ENCODE data around the gene RPS24.

Gene RPS24

DNA sequence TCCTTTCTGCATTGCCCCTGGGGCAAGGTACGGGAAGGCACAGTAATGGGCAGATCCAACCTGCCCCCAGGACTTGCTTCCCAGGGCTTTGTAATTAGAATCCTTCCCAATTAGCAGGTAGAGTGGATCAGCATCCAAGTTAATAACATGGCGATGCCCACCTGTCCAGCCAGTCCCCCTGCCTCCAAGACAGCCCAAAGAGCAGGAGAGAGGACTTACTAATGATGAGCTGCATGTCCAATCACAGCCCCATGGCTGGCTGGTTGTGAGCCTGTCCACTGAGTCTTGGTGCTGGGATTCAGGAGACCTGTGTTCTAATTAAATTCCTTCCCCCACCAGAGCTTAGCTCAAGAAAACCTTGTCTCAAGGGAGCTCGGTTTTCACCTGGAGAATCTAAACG, 49.0 kb downstream of the RPS24 start:
- no peaks in the 10 kb centered on the region for H3F3A ChIP-seq (ENCODE audit: insufficient read depth)
- H3K4me2 ChIP-seq (ENCODE audit: low read depth, low read length, poor library complexity, severe bottlenecking) = no peak overlapping the region
- no peak for TF ChIP-seq EZH2phosphoT487 (conservative IDR thresholded peaks at IDR 0.05; ENCODE audit: low read length)
- TF ChIP-seq, protein P1, sequence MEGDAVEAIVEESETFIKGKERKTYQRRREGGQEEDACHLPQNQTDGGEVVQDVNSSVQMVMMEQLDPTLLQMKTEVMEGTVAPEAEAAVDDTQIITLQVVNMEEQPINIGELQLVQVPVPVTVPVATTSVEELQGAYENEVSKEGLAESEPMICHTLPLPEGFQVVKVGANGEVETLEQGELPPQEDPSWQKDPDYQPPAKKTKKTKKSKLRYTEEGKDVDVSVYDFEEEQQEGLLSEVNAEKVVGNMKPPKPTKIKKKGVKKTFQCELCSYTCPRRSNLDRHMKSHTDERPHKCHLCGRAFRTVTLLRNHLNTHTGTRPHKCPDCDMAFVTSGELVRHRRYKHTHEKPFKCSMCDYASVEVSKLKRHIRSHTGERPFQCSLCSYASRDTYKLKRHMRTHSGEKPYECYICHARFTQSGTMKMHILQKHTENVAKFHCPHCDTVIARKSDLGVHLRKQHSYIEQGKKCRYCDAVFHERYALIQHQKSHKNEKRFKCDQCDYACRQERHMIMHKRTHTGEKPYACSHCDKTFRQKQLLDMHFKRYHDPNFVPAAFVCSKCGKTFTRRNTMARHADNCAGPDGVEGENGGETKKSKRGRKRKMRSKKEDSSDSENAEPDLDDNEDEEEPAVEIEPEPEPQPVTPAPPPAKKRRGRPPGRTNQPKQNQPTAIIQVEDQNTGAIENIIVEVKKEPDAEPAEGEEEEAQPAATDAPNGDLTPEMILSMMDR (IDR thresholded peaks at IDR 0.05; ENCODE audit: insufficient read depth, low read length, poor library complexity, severe bottlenecking) = no peak

More for the DNA sequence above, 49.0 kb downstream of the RPS24 start:
- no peaks in the 10 kb centered on the region for H3K9me2 ChIP-seq (replicated peaks; ENCODE audit: insufficient read depth, low read length)
- no peak overlapping the region for H2AFZ ChIP-seq (ENCODE audit: low read depth, low read length, severe bottlenecking)
- no peaks in the 10 kb centered on the region for H3K9me3 ChIP-seq (ENCODE audit: insufficient read depth, low read length)
- H3K4me3 ChIP-seq (ENCODE audit: insufficient read depth, low read length, poor library complexity, severe bottlenecking) = no peak overlapping the region
- no peaks in the 10 kb centered on the region for H4K20me1 ChIP-seq (ENCODE audit: low read depth, low read length)
- no peaks in the 10 kb centered on the region for H3K27me3 ChIP-seq (ENCODE audit: low read length)
- H3K36me3 ChIP-seq (ENCODE audit: low read length) = no peaks in the 10 kb centered on the region
- no peaks in the 10 kb centered on the region for H3K79me2 ChIP-seq (ENCODE audit: insufficient read depth, low read length)
- H3K27ac ChIP-seq (ENCODE audit: low read depth, low read length) = no peak overlapping the region
- no peak overlapping the region for H3K9ac ChIP-seq (ENCODE audit: low read length)
